ENCODE measurements around the gene MAGI2.

DNA sequence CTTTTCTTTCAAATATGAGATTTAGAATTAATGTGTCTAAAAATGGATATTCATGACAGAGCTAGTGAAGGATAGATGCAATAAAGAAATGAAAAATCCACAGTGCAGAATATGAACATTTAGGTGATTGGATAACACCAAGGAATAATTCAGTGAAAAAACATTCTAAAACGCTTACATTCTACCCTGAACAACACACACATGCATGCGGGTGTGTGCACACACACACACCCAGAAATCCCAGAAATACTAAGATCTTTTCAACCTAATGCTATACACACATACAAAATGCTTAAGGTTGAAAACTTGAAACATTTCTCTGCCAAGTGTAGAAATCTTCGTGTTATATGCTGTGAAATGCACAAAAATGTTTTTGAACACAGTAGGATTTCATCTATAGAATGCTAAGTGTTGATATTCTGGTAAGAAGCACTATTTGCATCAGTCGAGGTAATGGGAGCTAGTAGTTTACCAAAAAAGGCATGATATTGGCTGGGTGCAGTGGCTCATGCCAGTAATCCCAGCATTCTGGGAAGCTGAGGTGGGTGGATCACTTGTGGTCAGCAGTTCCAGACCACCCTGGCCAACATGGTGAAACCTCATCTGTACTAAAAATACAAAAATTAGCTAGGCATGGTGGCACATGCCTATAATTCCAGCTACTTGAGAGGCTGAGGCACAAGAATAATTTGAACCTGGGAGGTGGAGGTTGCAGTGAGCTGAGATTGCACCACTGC lies 1054.3 kb downstream of the MAGI2 start:
- TF ChIP-seq, protein P1, sequence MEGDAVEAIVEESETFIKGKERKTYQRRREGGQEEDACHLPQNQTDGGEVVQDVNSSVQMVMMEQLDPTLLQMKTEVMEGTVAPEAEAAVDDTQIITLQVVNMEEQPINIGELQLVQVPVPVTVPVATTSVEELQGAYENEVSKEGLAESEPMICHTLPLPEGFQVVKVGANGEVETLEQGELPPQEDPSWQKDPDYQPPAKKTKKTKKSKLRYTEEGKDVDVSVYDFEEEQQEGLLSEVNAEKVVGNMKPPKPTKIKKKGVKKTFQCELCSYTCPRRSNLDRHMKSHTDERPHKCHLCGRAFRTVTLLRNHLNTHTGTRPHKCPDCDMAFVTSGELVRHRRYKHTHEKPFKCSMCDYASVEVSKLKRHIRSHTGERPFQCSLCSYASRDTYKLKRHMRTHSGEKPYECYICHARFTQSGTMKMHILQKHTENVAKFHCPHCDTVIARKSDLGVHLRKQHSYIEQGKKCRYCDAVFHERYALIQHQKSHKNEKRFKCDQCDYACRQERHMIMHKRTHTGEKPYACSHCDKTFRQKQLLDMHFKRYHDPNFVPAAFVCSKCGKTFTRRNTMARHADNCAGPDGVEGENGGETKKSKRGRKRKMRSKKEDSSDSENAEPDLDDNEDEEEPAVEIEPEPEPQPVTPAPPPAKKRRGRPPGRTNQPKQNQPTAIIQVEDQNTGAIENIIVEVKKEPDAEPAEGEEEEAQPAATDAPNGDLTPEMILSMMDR (IDR thresholded peaks at IDR 0.05): no peak
- TF ChIP-seq POLR2A (IDR thresholded peaks at IDR 0.05): no peak

Measured in body of pancreas (tissue), 4 donors.